Right lobe of liver (tissue), 4 donors: ENCODE results near the gene DIRAS1.

Experiments
- CTCF ChIP-seq, 4 donors: fragments of 200-600 bp in 3 of 4; fragments of 450-650 bp in 1 of 4; IDR thresholded peaks; one replicate each; pipeline versions ENCODE4 v1.5.1 to v1.8.0; 2016 to 2022; ENCODE audit warnings: antibody characterized with exemption in 4 of 4, mild to moderate bottlenecking in 2 of 4
- POLR2A ChIP-seq: fragments of 450-650 bp; IDR thresholded peaks from one replicate; pipeline ENCODE4 v1.6.1; 2017; ENCODE audit warnings: antibody characterized with exemption, mild to moderate bottlenecking
- donor health status: DM: no; HTN: no; CAD: no.
- donor health status: DM: no; HTN: no; CAD: no.
- donor health status: DM: no; HTN: yes; CAD: no.

- TF ChIP-seq CTCF (IDR thresholded peaks at IDR 0.05) (no peak), POLR2A (no peak)
Observed at GRCh38 chr19:2735374-2735773, 14.2 kb upstream of the DIRAS1 start.
